ENCODE results near the gene MAP3K8.

The MAP3K8 gene

DNA sequence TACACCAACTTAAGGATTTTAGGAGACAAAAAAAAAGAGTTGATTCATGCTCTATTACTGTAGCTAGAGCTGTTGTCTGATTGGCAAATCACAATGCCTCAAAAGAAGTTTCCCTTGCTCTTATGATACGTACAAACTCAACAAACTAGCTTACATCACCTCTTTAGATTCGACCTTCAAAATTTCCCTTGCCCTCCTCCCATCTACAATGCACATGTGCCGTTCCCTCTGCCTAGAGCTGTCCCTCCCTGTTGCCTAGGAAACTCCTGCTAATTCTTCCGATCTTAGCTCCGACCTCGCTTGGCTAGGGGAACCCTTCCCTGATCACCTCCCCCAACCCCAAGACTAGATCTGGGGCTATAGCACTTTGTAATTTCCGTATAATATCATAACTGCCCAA, 55.4 kb downstream of the MAP3K8 start:
- H3K4me3 ChIP-seq (ENCODE audit: low read length), result no peak overlapping the region
- TF ChIP-seq, protein P1, sequence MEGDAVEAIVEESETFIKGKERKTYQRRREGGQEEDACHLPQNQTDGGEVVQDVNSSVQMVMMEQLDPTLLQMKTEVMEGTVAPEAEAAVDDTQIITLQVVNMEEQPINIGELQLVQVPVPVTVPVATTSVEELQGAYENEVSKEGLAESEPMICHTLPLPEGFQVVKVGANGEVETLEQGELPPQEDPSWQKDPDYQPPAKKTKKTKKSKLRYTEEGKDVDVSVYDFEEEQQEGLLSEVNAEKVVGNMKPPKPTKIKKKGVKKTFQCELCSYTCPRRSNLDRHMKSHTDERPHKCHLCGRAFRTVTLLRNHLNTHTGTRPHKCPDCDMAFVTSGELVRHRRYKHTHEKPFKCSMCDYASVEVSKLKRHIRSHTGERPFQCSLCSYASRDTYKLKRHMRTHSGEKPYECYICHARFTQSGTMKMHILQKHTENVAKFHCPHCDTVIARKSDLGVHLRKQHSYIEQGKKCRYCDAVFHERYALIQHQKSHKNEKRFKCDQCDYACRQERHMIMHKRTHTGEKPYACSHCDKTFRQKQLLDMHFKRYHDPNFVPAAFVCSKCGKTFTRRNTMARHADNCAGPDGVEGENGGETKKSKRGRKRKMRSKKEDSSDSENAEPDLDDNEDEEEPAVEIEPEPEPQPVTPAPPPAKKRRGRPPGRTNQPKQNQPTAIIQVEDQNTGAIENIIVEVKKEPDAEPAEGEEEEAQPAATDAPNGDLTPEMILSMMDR (IDR thresholded peaks at IDR 0.05; ENCODE audit: insufficient read depth, low read depth, low read length, missing control alignments), result no peak
- peak; percentile 60 for DNase-seq (ENCODE audit: low read depth)

DNA sequence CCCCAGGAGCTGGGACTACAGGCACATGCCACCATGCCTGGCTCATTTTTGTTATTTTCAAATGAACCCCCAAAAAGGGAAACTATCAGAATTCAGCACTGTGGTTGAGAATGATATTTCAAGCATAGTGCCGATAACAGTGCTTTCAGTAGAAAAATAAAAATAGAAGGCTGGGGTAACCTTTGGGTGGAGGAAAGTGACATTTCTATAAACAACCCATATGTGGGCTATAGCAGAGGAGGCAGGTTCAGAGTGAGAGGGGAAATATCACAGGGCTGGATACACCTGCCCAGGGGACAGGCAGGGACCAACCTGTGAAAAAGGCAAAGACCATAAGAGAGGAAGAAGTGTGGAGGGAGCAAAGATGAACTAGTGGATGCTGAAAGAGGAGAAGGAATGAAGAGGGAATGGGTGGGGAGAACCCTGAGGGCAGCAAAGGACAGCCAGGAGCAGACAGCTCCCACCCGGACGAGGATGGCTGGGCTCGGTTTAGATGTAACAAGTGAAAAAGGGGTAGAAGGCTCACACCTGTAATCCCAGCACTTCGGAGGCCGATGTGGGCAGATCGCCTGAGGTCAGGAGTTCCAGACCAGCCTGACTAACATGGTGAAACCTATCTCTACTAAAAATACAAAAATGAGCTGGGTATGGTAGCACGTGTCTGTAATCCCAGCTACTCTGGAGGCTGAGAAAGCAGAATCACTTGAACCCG, 56.5 kb downstream of the MAP3K8 start:
- H3K4me3 ChIP-seq (ENCODE audit: low read length), result no peak overlapping the region
- DNase-seq (ENCODE audit: low read depth), result no peak
- TF ChIP-seq, protein P1 (IDR thresholded peaks at IDR 0.05; ENCODE audit: insufficient read depth, low read depth, low read length, missing control alignments), result no peak

DNA sequence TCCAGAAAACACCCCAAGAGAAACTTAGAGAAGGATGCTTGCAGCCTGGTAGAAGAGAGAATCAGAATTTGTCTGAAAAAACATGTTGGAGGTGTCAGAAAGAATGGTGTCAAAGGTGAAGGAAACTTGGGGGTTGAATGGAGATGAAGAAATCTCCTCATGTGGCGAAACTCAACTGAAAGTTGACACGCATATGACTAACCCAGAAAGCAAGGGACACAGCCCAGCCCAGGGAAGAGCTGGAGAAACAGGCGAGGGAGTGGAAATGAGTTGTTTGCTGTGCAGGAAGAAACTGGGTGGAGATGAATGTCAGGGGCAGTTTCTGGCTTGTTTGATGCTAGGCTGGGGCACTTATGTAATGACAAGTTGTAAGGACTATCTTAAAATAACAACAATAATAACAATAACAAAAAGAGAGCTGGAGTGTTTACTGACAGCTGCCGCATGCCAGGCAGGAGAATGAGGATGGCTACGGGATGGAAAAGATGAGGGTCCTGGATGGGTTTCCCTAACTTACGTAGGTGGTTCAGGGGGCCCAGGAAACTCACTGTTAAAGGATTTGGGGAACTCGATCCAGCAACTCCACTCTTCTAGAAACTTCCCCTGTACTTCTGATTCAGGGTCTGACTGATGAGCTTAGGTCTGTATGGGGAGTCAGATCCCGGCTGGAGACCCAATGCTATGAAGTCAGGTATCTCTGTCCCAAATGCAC, 57.4 kb downstream of the MAP3K8 start:
- TF ChIP-seq, protein P1 (IDR thresholded peaks at IDR 0.05; ENCODE audit: insufficient read depth, low read depth, low read length, missing control alignments), result no peak
- peak; percentile 99 for DNase-seq (ENCODE audit: low read depth)
- H3K4me3 ChIP-seq (ENCODE audit: low read length), result no peak overlapping the region

DNA sequence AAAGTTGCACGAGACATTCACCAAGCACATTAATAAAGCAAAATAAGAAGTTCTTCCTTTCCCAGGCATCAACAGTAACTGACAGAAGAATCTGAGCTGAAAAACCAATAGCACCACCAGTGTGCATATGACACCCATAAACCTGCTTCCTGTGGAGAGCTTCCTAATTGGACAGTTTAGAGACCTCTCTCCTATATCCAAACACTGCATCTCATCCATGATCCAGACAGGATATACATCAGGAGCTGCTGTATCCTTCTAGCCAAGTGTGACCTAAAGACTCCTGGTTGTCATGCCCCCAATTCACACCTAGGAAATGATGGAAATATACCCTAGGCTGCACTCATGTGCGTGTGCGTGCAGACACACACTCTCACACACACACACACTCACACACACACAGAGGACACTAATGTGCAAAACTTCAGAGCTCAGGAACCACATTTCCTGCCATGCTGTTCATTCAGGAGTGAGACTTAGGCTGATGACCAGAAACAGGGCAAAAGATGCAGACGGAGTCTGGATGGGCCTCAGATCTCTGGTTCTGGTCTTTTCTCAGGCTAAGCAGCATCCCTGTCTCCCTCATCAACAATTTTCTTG, 58.0 kb downstream of the MAP3K8 start:
- TF ChIP-seq, protein P1 (IDR thresholded peaks at IDR 0.05; ENCODE audit: insufficient read depth, low read depth, low read length, missing control alignments), result no peak
- H3K4me3 ChIP-seq (ENCODE audit: low read length), result no peak overlapping the region
- DNase-seq (ENCODE audit: low read depth), result peak; percentile 7

- DNase-seq (ENCODE audit: low read depth), result peak; percentile 86
- H3K4me3 ChIP-seq (ENCODE audit: low read length), result no peak overlapping the region
These were observed 59.9 kb downstream of the MAP3K8 start for GRCh38 chr10:30493609-30494530.

GRCh38 chr10:30494558-30494957, 60.6 kb downstream of the MAP3K8 start:
- TF ChIP-seq, protein P1 (IDR thresholded peaks at IDR 0.05; ENCODE audit: insufficient read depth, low read depth, low read length, missing control alignments), result no peak
- no peak overlapping the region for H3K4me3 ChIP-seq (ENCODE audit: low read length)
- DNase-seq (ENCODE audit: low read depth), result no peak

More at GRCh38 chr10:30493609-30494530, 59.9 kb downstream of the MAP3K8 start:
- TF ChIP-seq, protein P1 (IDR thresholded peaks at IDR 0.05; ENCODE audit: insufficient read depth, low read depth, low read length, missing control alignments), result no peak
